ENCODE measurements around the gene C1QL4.
"Not testable (repeated sequence)": the region's sequence is repeated elsewhere in the genome, so short reads cannot be mapped to it uniquely, and the experiment has no call there.

C1QL4 gene

DNA sequence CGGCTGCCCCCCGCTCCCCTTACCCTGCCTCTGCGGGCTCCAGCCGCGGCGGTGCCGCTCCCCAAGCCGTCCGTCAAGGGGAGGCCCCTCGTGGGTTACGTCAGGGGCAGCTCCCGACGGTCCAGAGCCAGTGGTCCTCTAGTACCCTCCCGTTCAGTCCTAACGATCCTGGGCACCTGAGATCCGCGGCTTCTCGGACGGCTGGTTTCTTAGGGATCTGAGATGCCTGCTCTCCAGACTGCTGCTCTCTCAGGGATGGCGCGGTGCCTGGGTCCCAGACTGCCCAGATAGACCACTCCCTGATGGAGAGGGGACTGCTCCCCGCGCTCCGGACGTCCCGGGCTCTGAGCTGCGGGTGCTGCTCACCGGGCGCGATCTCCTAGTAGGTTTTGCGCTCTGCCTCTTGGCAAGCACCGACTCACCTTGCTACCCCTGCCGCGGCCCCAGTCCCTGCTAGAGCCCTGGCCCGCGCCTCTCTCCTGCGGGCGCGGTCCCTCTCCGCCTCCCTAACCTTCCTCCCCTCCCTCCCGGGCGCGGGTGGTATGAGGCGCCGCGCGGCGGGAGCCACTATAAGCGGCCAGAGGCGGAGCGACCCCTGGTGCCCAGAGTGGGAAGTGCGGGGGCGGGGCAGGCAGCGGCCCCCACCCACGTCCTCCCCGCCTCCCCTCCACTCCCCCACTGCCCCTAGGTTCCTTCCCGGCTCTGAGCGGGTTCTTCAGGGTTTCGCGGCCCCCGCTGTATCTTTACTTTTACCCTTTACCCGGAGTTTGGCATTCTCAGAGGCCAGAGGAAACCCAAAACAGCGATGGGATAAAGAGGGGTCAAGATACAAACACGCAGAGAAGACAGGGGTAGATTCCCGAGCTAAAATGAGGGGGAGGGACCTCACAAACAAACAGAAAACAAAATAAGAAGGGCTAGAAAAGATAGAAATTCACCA, at the start of gene C1QL4:
TSS of gene C1QL4 (minus strand) at position 544 of the 940 bp plus-strand sequence. CDS start 711 bp downstream, outside the sequence.
- in situ Hi-C loops (cut with HindIII; ENCODE audit: low sequenced_read_pairs) = no loop called here

DNA sequence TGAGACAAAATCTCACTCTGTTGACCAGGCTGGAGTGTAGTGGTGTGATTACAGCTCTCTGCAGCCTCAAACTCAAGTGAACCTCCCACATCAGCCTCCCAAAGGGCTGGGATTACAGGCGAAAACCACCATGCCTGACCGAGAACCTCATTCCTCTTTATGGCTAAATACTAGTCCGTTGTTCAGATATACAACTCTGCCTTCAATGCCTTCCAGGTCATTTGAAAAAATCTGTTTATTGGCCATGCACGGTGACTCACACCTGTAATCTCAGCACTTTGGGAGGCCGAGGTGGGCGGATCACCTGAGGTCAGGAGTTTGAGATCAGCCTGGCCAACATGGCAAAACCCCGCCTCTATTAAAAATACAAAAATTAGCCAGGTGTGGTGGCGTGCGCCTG, 43.2 kb upstream of the C1QL4 start:
- in situ Hi-C loops (cut with HindIII; ENCODE audit: low sequenced_read_pairs) = not testable (repeated sequence)

DNA sequence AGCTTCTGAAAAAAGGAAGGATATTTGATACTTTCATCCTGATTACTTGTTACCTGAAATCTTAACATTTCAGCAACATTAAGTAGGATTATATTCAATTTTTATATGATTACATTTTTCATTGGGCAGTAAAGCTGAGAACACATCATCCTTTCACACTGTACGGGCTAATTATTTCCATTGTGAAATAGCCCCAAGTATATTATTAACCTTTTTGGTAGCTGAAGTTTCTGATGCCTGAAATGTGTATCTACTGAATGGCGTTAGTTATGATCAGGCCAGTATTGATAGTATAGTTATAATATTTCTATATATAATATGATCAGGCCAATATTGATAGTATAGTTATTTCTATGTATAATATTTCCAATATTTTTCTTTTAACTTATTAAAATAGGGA, 40.4 kb upstream of the C1QL4 start:
- in situ Hi-C loops (cut with HindIII; ENCODE audit: low sequenced_read_pairs) = loop anchor here (5.0 kb wide), 1 partner anchor 85 kb away; no protein-coding TSS in a partner anchor

DNA sequence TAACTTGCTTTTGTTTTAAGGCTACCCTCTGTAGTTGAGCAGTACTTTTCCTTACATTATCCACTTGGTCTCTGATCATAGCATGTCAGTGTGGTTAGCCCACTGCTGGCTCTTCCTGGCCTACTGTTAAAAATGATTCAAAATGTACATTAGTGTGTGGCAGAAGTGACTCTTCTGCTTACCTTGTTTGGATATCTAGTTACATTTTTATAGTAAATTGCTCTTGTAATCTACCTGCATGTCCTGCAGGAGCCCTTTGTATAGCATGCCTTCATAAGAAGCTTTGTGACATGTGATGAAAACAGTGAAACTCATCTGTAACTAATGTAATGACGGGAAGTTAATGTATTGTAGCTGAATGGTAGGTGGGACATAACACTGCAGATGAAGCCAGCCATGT, 38.4 kb upstream of the C1QL4 start:
- in situ Hi-C loops (cut with HindIII; ENCODE audit: low sequenced_read_pairs) = loop anchor here (5.0 kb wide), 1 partner anchor 87 kb away; no protein-coding TSS in a partner anchor

DNA sequence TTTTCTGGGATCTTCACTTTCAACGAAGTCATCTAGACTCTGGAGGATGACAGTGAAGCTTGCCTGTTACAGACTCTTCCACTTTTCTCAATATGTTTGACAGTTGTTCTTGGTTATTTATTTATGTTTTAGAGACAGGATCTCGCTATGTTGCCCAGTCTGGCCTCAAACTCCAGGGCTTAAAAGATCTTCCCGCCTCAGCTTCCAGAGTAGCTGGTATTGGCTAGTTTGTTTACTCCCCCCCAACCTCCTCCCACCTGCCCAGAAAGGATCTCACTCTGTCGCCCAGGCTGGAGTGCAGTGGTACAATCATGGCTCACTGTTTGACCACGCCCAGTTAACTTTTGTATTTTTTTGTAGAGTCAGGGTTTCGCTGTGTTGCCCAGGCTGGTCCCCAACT, 33.6 kb upstream of the C1QL4 start:
- in situ Hi-C loops (cut with HindIII; ENCODE audit: low sequenced_read_pairs) = no loop called here

DNA sequence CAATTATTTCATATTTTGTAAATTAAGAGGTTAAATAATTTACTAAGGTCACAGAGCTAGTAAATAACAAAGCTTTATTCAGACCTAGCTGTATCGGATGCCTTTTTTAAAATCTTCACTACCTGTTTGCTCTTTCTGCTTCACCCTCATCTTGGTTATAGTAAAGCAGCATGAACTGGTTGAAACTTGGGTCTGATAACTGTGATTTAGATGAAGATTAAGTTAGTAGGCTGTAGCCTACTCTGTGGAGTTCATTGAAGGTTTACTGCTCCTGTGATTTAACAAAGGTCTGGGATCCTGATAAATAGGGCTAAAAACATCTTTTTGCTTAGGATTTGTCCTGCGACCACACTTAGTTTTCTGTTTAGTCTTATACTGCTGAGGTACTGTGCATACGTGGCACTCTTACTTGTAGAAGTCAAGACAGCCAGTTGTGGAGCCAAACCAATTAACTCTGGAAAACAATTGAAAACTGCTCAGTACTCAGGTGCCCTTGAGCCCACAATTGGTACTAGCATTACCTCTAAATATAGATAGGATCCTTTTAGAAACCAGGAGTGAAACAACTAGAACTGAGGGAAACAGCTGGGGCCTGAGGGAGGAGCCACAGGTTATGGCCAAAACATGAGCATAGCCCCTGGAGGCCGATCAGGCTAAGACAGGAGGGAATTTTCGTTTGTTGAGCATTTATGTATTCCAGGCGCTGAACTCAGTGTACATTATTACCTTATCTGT, 32.6 kb upstream of the C1QL4 start:
- in situ Hi-C loops (cut with HindIII; ENCODE audit: low sequenced_read_pairs) = loop anchor here (5.0 to 10.0 kb wide), 3 partner anchors 42 to 115 kb away; partner anchors contain the start of gene TUBA1C

DNA sequence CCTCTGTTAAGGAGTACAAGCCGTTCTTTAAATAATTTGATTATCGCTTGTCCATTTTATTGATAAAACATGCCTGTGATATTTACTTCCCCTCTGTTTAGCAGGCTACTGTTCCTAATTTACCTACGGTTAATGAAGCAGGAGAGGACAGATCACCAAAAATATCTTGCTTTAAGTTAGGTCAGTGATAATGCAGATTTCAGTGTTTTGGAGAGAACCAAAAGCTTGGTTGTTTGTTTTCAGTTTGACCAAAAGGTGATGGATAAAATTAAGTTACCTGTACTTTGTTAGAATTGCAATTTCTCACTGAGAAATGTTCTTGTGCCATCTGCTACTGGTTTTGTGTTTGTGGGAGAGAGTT, 31.2 kb upstream of the C1QL4 start:
- in situ Hi-C loops (cut with HindIII; ENCODE audit: low sequenced_read_pairs) = loop anchor here (5.0 to 10.0 kb wide), 3 partner anchors 41 to 117 kb away; partner anchors contain the start of gene TUBA1C

DNA sequence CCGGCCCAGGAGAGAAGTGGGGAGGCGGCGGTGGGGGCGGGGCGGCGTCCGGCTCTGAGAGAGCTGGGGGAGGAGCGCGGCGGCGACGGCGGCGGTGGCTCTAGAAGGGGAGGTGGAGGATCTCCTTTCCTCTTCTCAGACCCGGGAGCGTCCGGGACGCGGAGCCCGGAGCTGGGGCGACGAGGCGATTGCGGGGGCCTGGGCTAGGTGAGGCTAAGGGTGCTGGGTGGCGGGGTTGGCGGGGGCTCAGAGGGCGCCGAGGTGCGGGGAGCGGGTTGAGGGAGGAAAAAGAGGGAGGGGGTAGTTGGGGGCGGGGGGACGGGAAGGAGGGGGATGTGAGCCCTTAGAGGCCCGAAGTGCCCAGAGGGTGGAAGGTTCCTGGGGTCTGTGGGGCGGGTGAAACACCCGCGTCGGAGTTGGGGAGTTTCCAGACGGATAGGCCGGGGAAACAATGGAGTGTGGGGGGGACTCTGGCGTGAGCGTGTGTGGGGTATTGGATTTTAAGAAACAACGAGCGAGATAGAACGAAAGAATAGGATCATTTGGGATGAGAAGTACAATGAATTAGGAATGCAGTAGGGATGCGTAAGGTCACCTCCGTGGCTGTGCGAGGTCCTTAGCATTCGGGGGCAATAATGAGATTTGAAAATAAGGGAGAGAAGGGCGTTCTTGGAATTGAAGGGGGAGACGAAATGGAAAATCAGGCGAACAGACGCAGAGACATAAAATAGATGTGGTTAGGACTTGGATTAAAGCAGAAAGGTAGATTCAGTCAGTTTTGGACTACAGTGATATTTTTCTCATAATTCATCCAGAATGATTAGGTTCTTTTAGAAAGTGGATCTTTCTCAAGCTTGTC, 30.6 kb upstream of the C1QL4 start, which contains the start of gene SPATS2:
TSS of gene SPATS2 (plus strand) at position 82 of the 859 bp plus-strand sequence. CDS start 93,551 bp downstream, outside the sequence.
- in situ Hi-C loops (cut with HindIII; ENCODE audit: low sequenced_read_pairs) = loop anchor here (5.0 to 10.0 kb wide), 3 partner anchors 40 to 117 kb away; partner anchors contain the start of gene TUBA1C

DNA sequence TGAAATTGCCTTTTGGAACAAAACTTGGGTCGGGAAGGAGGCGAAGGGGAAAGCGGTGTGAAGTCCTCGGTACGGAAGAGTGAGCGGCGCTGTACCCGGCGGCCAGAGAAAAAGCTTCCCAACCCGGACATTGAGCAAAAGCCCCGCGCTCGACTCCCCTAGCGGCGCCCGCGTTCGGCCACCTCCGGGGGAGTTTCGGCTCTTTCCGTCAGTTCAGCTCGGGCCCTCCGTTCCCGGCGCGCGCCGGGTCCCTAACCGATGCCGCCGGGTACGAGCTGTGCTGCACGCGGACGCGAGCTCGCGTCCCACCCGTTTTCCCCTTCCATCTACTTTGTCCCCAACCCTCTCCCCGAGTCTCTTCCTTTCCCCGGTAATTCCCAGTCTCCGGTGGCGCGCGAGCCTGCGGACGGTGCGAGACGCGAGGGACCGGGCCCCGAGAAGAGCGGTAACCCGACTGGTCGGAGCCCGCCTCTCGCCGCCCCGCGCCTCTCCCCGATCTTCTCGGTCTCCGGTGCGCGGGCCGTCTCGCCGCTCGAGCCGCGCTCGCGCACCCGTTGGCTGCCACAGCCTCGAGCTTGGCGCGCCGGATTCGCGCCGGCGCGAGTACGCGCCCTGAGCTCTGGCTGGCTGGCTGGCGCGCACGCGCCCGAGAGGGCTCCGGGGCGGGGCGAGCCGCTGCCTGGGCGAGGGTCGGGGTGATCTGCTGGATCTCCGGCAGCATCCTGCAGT, 29.8 kb upstream of the C1QL4 start:
- in situ Hi-C loops (cut with HindIII; ENCODE audit: low sequenced_read_pairs) = loop anchor here (5.0 to 10.0 kb wide), 3 partner anchors 40 to 118 kb away; partner anchors contain the start of gene TUBA1C

DNA sequence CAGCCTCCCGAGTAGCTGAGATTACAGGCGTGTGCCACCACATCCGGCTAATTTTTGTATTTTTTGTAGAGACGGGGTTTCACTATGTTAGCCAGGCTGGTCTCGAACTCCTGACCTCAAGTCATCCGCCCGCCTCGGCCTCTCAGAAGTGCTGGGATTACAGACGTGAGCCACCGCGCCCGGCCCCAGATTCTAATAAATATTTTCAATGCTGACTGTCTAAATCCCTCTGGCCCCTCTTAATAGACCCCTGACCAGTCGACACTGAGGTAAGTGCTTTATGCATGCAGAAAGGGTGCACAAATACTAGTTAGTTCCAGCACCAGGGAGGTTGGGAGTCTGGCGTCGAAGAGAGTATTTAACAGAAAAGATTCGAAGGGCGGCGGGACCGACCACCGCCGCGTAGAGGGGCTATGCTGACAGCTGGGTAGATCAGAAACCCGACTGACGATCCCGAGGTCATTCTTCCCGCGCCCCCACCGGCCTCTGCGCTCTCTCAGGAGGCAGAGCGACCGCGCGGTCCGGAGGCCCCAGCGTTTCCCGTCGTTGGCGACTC, 29.2 kb upstream of the C1QL4 start:
- in situ Hi-C loops (cut with HindIII; ENCODE audit: low sequenced_read_pairs) = loop anchor here (5.0 to 10.0 kb wide), 3 partner anchors 39 to 119 kb away; partner anchors contain the start of gene TUBA1C

DNA sequence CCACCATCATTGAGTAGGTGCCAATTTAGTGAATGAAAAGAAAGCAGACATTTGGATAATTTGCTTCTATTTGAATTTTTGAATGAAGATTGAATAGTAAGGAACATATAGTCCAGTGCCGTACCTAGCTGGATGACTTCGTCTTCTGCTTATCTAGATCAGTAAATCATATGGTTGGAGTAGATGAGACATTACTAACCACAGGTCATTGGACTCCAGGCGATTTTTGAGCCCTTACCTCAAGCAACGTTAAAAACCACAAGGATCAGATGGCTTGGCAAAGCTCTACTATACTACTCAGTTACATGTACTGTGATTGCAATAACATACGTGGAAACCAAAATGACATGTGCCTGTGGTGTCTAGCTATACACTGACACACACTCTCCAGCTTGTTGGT, 28.6 kb upstream of the C1QL4 start:
- in situ Hi-C loops (cut with HindIII; ENCODE audit: low sequenced_read_pairs) = loop anchor here (5.0 to 10.0 kb wide), 3 partner anchors 38 to 119 kb away; partner anchors contain the start of gene TUBA1C

DNA sequence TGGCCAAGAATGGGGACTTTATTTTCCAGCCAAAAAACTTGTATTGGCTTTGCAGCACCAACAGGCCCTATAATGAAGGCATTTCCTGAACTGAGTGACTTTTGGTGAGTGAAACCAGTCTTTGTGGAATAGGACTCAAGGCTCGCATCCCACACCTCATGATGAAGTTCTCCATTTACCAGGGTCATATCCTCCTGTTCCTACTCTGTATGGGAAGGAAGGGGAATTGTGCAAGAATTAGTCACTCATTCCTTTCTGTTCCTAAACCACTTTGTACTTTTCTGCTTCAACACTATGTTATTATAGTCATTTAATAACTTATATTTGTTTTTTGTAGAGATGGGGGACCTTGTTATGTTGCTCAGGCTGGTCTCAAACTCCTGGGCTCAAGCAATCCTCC, 28.0 kb upstream of the C1QL4 start:
- in situ Hi-C loops (cut with HindIII; ENCODE audit: low sequenced_read_pairs) = loop anchor here (5.0 to 10.0 kb wide), 3 partner anchors 38 to 120 kb away; partner anchors contain the start of gene TUBA1C

DNA sequence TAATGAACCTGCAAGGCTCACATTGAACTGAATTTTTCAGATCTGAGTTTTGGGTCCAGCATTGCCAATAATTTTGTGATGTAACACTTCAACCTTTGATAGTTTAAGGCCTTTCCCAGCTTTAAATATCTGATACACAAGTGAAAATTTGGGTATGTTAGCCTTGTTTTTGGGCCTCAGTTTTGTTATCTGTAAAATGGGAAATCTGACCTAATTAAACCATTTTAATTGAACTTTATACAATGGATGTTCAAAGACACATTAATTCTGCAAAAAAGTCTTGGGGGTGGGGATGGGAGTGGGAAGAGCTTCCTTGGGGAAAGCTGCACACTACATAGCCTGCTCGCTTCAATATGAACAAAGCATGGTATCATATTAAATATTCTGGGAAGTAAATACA, 25.1 kb upstream of the C1QL4 start:
- in situ Hi-C loops (cut with HindIII; ENCODE audit: low sequenced_read_pairs) = loop anchor here (10.0 kb wide), 1 partner anchor 123 kb away; no protein-coding TSS in a partner anchor

DNA sequence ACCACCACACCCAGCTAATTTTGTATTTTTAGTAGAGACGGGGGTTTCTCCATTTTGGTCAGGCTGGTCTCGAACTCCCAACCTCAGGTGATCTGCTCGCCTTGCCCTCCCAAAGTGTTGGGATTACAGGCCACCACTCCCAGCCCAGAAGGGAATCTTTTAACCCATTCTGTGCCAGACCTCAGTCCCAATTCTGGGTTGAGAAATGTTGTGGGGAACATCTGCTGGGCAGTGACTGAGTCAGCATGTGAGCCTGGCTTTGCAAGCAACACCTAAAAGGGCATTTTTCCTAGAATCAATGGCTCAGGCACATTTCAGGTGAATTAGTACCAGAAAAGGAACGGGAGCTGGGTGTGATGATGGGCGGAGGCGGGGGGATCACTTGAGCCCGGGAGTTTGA, 22.7 kb upstream of the C1QL4 start:
- in situ Hi-C loops (cut with HindIII; ENCODE audit: low sequenced_read_pairs) = loop anchor here (10.0 kb wide), 1 partner anchor 125 kb away; no protein-coding TSS in a partner anchor

DNA sequence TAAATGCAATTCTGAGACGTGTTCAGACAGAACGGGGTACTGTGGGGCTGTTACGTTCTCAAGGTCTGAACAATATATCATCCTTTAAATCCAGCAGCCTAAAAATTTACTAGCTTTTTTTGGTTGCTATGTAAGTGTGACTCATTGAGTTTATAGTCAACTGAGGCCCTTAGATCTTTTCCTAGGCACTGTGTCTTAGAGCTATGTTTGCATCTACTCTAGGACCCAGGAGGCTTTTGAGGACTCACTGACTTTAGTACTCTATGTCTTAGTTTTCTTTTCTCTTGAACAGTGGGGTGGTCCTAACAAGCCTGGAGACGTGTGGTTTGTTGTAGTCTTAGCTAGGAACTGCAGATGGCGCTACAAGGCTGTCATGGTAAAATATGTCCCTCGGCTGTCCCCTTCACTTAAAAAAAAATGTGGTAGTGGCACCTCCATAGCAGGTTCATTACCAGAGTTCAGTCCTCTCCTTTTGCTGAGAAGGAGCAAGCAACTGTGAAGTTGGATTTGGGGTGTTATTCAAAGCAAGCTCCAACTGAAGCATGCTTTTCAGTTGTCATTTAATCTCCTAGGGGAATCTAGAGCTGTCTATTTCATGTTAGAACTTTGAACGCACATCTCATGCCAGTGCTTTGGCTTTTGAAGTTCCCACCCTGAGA, 21.6 kb upstream of the C1QL4 start:
- in situ Hi-C loops (cut with HindIII; ENCODE audit: low sequenced_read_pairs) = no loop called here

DNA sequence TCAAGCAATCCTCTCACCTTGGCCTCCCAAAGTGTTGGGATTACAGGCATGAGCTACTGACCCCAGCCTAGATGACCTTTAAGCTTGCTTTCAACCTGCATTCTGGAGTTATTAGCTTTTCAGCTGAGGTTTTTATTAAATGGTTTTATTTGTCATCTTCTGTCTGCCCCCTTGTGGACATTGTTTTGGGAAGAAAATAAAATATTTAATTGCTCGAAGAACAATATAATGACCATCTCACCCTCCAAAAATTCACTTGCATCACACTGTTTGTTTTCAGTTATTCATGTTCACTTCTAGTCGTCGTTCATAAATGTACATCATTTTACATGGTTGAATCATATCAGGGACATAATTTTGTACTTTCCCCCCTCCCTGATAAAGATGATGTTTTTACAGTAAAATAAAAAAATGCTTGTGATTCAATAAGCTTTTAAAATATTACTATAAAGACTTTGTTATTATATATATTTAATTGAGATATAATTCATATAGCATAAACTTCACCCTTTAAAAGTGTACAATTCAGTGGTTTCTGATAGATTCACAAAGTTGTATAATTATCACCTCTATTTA, 20.2 kb upstream of the C1QL4 start:
- in situ Hi-C loops (cut with HindIII; ENCODE audit: low sequenced_read_pairs) = no loop called here

DNA sequence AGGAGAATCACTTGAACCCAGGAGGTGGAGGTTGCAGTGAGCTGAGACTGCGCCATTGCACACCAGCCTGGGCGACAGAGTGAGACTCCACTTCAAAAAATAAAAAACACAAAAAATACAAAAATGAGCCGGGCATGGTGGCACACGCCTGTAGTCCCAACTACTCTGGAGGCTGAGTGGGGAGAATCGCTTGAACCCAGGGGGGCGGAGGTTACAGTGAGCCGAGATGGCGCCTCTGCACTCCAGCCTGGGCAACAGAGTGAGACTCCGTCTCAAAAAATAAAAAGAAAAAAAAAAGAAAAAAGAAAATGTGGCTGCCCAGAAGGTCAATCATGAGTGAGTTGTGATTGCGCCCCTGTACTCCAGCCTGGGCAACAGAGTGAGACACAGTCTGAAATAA, 18.9 kb upstream of the C1QL4 start:
- in situ Hi-C loops (cut with HindIII; ENCODE audit: low sequenced_read_pairs) = no loop called here

DNA sequence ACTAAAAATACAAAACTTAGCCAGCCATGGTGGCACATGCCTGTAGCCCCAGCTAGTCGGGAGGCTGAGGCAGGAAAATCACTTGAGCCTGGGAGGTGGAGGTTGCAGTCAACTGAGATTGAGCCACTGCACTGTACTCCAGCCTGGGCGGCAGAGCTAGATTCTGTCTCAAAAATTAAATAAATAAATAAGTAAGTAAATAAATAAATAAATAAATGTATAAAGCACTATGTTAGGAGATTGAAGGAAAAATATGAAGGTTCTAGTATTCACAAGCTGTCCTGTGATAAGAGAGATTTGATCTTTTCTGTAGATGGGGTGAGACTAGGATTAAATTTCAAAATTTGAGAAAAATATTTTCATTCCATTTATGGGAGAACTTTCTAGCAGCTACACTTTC, 15.4 kb upstream of the C1QL4 start:
- in situ Hi-C loops (cut with HindIII; ENCODE audit: low sequenced_read_pairs) = no loop called here
